Epithelial cell of proximal tubule (primary cell): ENCODE data around the gene PHEX. TPM values are rescaled to one million over a fixed set of nuclear protein-coding genes. Genes with fewer than 3 reads are reported as not detected.
"Not testable (repeated sequence)": the region's sequence is repeated elsewhere in the genome, so short reads cannot be mapped to it uniquely, and the experiment has no call there.

Source experiments
- DNase-seq: peaks from one replicate; pipeline ENCODE4 v3.0.0-alpha.2; 2011; ENCODE audit warnings: low read depth
- H3K4me3 ChIP-seq: 2 replicates; pipeline ENCODE4 v1.5.1; 2011; ENCODE audit warnings: low read depth, mild to moderate bottlenecking, low read length
- total RNA-seq: library from RNA; depleted of rRNA; stranded (reverse); fragments of >200 nt; gene quantifications from 2 replicates; pipeline ENCODE4 v1.2.3, GENCODE V29; 2015
- TF ChIP-seq, protein P1 (sequence below): conservative IDR thresholded peaks from 2 replicates; pipeline ENCODE4 v1.5.1; 2012; ENCODE audit warnings: low read depth, mild to moderate bottlenecking, low read length

The PHEX gene
- total RNA-seq, 1 donor from 2014 or later = 0.29 TPM

DNA sequence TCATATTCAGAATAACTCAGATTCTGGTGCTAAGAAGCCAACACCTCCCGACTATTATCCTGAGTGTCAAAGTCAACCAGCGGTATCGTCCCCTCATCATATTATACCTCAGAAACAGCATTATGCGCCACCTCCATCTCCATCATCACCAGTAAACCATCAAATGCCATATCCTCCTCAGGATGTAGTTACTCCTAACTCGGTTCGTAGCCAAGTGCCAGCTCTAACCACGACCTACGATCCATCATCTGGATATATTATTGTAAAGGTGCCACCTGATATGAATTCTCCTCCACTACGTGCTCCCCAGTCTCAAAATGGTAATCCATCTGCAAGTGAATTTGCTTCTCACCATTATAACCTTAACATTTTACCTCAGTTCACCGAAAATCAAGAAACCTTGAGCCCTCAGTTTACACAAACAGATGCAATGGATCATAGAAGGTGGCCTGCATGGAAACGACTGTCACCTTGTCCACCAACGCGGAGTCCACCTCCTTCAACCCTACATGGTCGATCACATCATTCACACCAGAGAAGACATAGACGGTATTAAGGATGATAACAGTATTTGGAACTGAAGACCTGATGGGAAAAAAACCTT lies 241.7 kb downstream of the PHEX start:
- no peak for DNase-seq
- TF ChIP-seq, protein P1, sequence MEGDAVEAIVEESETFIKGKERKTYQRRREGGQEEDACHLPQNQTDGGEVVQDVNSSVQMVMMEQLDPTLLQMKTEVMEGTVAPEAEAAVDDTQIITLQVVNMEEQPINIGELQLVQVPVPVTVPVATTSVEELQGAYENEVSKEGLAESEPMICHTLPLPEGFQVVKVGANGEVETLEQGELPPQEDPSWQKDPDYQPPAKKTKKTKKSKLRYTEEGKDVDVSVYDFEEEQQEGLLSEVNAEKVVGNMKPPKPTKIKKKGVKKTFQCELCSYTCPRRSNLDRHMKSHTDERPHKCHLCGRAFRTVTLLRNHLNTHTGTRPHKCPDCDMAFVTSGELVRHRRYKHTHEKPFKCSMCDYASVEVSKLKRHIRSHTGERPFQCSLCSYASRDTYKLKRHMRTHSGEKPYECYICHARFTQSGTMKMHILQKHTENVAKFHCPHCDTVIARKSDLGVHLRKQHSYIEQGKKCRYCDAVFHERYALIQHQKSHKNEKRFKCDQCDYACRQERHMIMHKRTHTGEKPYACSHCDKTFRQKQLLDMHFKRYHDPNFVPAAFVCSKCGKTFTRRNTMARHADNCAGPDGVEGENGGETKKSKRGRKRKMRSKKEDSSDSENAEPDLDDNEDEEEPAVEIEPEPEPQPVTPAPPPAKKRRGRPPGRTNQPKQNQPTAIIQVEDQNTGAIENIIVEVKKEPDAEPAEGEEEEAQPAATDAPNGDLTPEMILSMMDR = no peak
- H3K4me3 ChIP-seq = no peak overlapping the region

DNA sequence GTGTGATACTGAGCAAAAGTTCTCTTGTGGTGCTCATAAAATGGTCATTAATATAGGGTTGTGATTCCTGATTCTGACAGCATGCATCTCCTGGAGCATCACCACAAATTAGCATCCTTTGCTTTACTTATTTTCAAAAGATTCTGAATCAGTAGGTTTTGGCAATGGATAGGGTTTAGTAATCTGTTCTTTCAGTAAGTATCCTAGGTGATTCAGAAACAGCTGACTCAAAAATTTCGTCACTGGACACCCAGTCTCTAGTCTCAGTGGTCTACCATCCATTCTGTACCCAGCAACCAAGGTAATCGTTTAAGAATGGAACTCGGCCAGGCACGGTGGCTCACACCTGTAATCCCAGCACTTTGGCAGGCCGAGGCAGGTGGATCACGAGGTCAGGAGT lies 244.7 kb downstream of the PHEX start:
- TF ChIP-seq, protein P1 = no peak
- no peak overlapping the region for H3K4me3 ChIP-seq
- no peak for DNase-seq

DNA sequence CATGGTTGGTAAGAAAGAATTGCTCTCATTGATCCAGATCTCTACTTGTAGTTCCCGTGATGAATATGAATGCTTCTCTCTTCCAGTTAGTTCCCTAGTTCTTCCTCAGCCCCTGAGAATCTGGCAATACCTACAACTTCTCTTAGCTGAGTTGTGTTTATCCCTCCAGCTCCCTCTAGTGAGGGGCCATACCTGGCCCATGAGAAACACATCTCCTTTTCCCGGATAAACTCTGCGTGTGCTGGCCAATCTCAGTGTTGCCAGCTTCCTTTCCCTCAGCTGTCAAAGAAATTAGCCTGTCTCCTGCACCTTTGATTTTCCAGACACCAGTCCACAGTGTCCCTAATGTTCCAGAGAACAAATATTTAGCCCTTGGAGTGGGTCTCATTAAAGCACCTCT lies 246.2 kb downstream of the PHEX start:
- TF ChIP-seq, protein P1 = peak; percentile 50
- no peak for DNase-seq
- H3K4me3 ChIP-seq = no peak overlapping the region

DNA sequence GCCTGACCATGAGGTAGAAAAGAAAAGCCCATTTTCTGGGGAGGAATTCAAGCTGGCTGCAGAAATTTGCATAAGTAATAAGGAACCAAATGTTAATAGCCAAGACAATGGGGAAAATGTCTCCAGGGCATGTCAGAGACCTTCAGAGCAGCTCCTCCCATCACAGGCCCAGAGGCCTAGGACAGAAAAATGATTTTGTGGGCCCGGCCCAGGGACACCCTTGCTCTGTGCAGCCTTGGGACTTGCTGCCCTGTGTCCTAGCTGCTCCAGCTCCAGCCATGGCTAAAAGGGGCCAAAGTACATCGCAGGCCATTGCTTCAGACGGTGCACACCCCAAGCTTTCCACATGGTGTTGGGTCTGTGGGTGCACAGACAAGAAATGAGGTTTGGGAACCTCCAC lies 257.1 kb downstream of the PHEX start:
- not testable (repeated sequence) for DNase-seq, H3K4me3 ChIP-seq

DNA sequence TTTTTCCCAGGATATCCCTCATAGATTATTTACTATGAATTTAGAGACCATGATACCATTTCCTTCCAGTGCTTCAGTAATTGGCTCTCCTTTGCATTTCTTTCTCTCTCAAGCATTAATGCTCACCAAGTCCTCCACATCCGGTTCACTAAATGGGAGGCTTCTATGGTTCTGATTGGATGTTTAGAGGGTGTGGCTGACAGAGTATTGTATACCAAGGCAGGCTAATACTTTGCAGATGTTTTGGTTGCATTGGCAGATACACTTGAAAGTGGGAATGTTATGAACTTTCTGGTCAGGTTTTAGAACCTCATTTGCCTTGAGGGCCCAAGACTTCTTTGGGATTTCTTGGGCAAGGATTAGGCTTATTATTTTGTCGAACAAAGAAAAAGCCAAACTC lies 264.7 kb downstream of the PHEX start:
- H3K4me3 ChIP-seq = no peak overlapping the region
- TF ChIP-seq, protein P1 = no peak
- no peak for DNase-seq

DNA sequence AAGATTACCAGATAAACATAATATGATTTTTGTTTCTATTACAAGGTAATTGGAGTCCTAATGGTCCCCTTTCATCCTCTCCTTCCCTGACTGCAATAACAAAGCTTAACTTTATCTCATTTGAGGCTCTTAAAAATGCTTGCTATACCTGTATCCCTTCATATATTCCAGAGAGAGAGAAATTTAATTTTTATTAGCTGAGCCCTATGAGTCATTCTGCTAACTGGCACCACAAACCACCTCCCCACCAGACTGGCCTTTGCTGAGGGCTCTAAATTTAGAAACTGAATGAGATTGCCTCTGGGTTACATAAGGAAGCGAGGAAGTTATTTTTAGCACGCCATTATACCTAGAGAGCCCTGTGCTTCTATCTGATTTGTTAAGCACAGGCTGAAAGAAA lies 268.0 kb downstream of the PHEX start:
- TF ChIP-seq, protein P1 = no peak
- DNase-seq = no peak
- H3K4me3 ChIP-seq = no peak overlapping the region

Other genes starting within 250 kb of the PHEX start
- 5.0 and 5.9 TPM in 2 replicates for gene MBTPS2, start 192.7 kb upstream of the PHEX start, total RNA-seq
- gene YY2, start 176.3 kb upstream of the PHEX start, total RNA-seq = 0.35 and 1.2 TPM in 2 replicates
- gene SMS, start 91.6 kb upstream of the PHEX start, total RNA-seq = 315 and 326 TPM in 2 replicates
- not detected in 2 replicates for gene CBLL2, start 240.6 kb downstream of the PHEX start, total RNA-seq